Mesenchymal stem cell (in vitro differentiated cells and primary cell): ENCODE results near the gene XRCC5.

Source experiments
- DNase-seq: peaks from one replicate; pipeline ENCODE4 v3.0.0-alpha.2; 2013
- H2AFZ ChIP-seq: one replicate; pipeline ENCODE4 v1.6.1; 2013; ENCODE audit warnings: low read depth, mild to moderate bottlenecking, control low read depth, inconsistent platforms, low read length, moderate library complexity
- H2AK5ac ChIP-seq: 2 replicates; pipeline ENCODE4 v1.6.1; 2013; ENCODE audit warnings: low read length, moderate library complexity, mild to moderate bottlenecking, inconsistent platforms; ENCODE audit not compliant: severe bottlenecking
- H2BK120ac ChIP-seq: one replicate; pipeline ENCODE4 v1.6.1; 2013; ENCODE audit warnings: low read depth, mild to moderate bottlenecking, inconsistent platforms, low read length, moderate library complexity
- H2BK12ac ChIP-seq, 2 experiments: one replicate each; pipeline ENCODE4 v1.6.1; 2013; ENCODE audit warnings: inconsistent platforms in 2 of 2, low read length in 2 of 2, mild to moderate bottlenecking in 2 of 2, moderate library complexity in 2 of 2, control low read depth in 1 of 2
- H2BK15ac ChIP-seq: one replicate; pipeline ENCODE4 v1.6.1; 2013; ENCODE audit warnings: mild to moderate bottlenecking, low read depth, inconsistent platforms; ENCODE audit not compliant: poor library complexity, severe bottlenecking
- H2BK5ac ChIP-seq: 2 replicates; pipeline ENCODE4 v1.6.1; 2013; ENCODE audit warnings: low read depth, mild to moderate bottlenecking, low read length, control low read depth, inconsistent platforms; ENCODE audit not compliant: poor library complexity, severe bottlenecking
- H3K14ac ChIP-seq, 2 experiments: one replicate each; pipeline ENCODE4 v1.6.1; 2013; ENCODE audit warnings: inconsistent platforms in 2 of 2, low read length in 2 of 2, control low read depth in 1 of 2, mild to moderate bottlenecking in 1 of 2, moderate library complexity in 1 of 2
- H3K18ac ChIP-seq, 2 experiments: one replicate each; pipeline ENCODE4 v1.6.1; 2013; ENCODE audit warnings: inconsistent platforms in 2 of 2, low read length in 2 of 2, control low read depth in 1 of 2, low read depth in 1 of 2, mild to moderate bottlenecking in 1 of 2
- H3K23ac ChIP-seq, 2 experiments: one replicate each; pipeline ENCODE4 v1.6.1; 2013; ENCODE audit warnings: inconsistent platforms in 2 of 2, low read length in 2 of 2, mild to moderate bottlenecking in 2 of 2, moderate library complexity in 2 of 2, control low read depth in 1 of 2
- H3K27ac ChIP-seq: 2 replicates; pipeline ENCODE4 v1.5.1; 2013; ENCODE audit warnings: mild to moderate bottlenecking, moderate library complexity, low read length, control low read depth, inconsistent platforms; ENCODE audit not compliant: poor library complexity, severe bottlenecking
- H3K27me3 ChIP-seq, 2 experiments: 2 replicates each; pipeline versions ENCODE4 v1.6.1 to v1.7.0; 2013; ENCODE audit warnings: low read length in 2 of 2, mild to moderate bottlenecking in 2 of 2, moderate library complexity in 2 of 2, control low read depth in 1 of 2, inconsistent platforms in 1 of 2; ENCODE audit not compliant: control insufficient read depth in 1 of 2, insufficient read depth in 1 of 2
- H3K36me3 ChIP-seq, 2 experiments: 2 replicates each; pipeline versions ENCODE4 v1.6.1 to v1.7.0; 2013; ENCODE audit warnings: low read length in 2 of 2, control low read depth in 1 of 2, inconsistent platforms in 1 of 2, low read depth in 1 of 2, mild to moderate bottlenecking in 1 of 2; ENCODE audit not compliant: insufficient read depth in 2 of 2, control insufficient read depth in 1 of 2
- H3K4ac ChIP-seq, 2 experiments: one replicate each; pipeline ENCODE4 v1.6.1; 2013; ENCODE audit warnings: inconsistent platforms in 2 of 2, low read length in 2 of 2, mild to moderate bottlenecking in 2 of 2, moderate library complexity in 2 of 2, control low read depth in 1 of 2, low read depth in 1 of 2
- H3K4me1 ChIP-seq: 2 replicates; pipeline ENCODE4 v1.6.1; 2013; ENCODE audit warnings: low read depth, low read length, control low read depth; ENCODE audit not compliant: control insufficient read depth, insufficient read depth
- H3K4me2 ChIP-seq: 2 replicates; pipeline ENCODE4 v1.6.1; 2013; ENCODE audit warnings: low read length, mild to moderate bottlenecking, inconsistent platforms; ENCODE audit not compliant: poor library complexity, severe bottlenecking
- H3K4me3 ChIP-seq, 2 experiments: 2 replicates each; pipeline versions ENCODE4 v1.5.1 to v1.7.0; 2013; ENCODE audit warnings: low read length in 2 of 2, mild to moderate bottlenecking in 2 of 2, control low read depth in 1 of 2, low read depth in 1 of 2; ENCODE audit not compliant: insufficient read depth in 1 of 2
- H3K79me1 ChIP-seq: replicated peaks from 2 replicates; pipeline ENCODE4 v1.6.1; 2013; ENCODE audit warnings: mild to moderate bottlenecking, control low read depth, low read length, inconsistent platforms; ENCODE audit not compliant: poor library complexity, severe bottlenecking
- H3K9ac ChIP-seq: 2 replicates; pipeline ENCODE4 v1.7.0; 2013; ENCODE audit warnings: mild to moderate bottlenecking, low read length, moderate library complexity
- H3K9me3 ChIP-seq: 2 replicates; pipeline ENCODE4 v1.7.0; 2013; ENCODE audit warnings: mild to moderate bottlenecking, low read length; ENCODE audit not compliant: control insufficient read depth
- H4K8ac ChIP-seq: one replicate; pipeline ENCODE4 v1.6.1; 2013; ENCODE audit warnings: inconsistent platforms, mild to moderate bottlenecking, low read length, moderate library complexity
- H4K91ac ChIP-seq: one replicate; pipeline ENCODE4 v1.6.1; 2013; ENCODE audit warnings: mild to moderate bottlenecking, low read length, inconsistent platforms
- WGBS: methylation state at CpG from one replicate; pipeline ENCODE4 v1.1.7; 2013; ENCODE audit warnings: mixed read lengths; 5-methylcytosine and 5-hydroxymethylcytosine counted together

The XRCC5 gene

GRCh38 chr2:216164576-216164975 is 55.4 kb downstream of the XRCC5 start:
- Histone ChIP-seq H3K27me3 (no peaks in the 10 kb centered on the region), H2BK120ac (no peak overlapping the region)

GRCh38 chr2:216165711-216166110 is 56.6 kb downstream of the XRCC5 start:
- Histone ChIP-seq H3K18ac (no peak overlapping the region), H4K91ac (no peak overlapping the region), H3K9me3 (no peaks in the 10 kb centered on the region), H3K9ac (no peak overlapping the region), H3K27me3 (no peaks in the 10 kb centered on the region), H3K27ac (no peak overlapping the region), H3K4me3 (no peak overlapping the region), H2BK5ac (no peak overlapping the region), H3K79me1 (peaks cover 26% of the 10 kb centered on the region), H3K4me2 (no peak overlapping the region), H4K8ac (no peak overlapping the region), H3K23ac (no peak overlapping the region), H3K14ac (no peak overlapping the region), H2AK5ac (no peak overlapping the region), H3K4me1 (no peaks in the 10 kb centered on the region), H2AFZ (no peak overlapping the region), H3K4ac (no peak overlapping the region), H2BK120ac (no peak overlapping the region), H3K36me3 (peaks cover 28 to 97% of the 10 kb centered on the region in 2 experiments), H2BK15ac (no peak overlapping the region), H2BK12ac (no peak overlapping the region)
- no peak for DNase-seq
- no CpG with 5 or more reads among the region's 4 CpGs for WGBS

More at GRCh38 chr2:216164576-216164975, 55.4 kb downstream of the XRCC5 start:
- Histone ChIP-seq H4K91ac (no peak overlapping the region), H3K4me2 (no peak overlapping the region), H2AK5ac (no peak overlapping the region), H3K9ac (no peak overlapping the region), H3K18ac (no peak overlapping the region), H2BK12ac (no peak overlapping the region), H3K4me3 (no peak overlapping the region), H3K23ac (no peak overlapping the region), H3K79me1 (peaks cover 27% of the 10 kb centered on the region), H3K14ac (no peak overlapping the region), H2BK5ac (no peak overlapping the region), H3K4ac (no peak overlapping the region), H3K9me3 (no peaks in the 10 kb centered on the region), H3K36me3 (peaks cover 33 to 98% of the 10 kb centered on the region in 2 experiments), H4K8ac (no peak overlapping the region), H3K27ac (no peak overlapping the region), H2BK15ac (no peak overlapping the region), H2AFZ (no peak overlapping the region), H3K4me1 (no peaks in the 10 kb centered on the region)
- WGBS: 94% methylated on average over 1 of the region's 4 CpGs
- no peak for DNase-seq

- Histone ChIP-seq H3K4ac (no peak overlapping the region), H3K4me1 (no peaks in the 10 kb centered on the region), H2AFZ (no peak overlapping the region), H3K4me3 (no peak overlapping the region), H3K14ac (no peak overlapping the region), H3K9me3 (no peaks in the 10 kb centered on the region), H3K18ac (no peak overlapping the region), H2BK5ac (no peak overlapping the region), H2BK120ac (no peak overlapping the region), H4K8ac (no peak overlapping the region), H2AK5ac (no peak overlapping the region), H2BK12ac (no peak overlapping the region), H3K36me3 (peaks cover 16 to 87% of the 10 kb centered on the region in 2 experiments), H3K9ac (no peak overlapping the region), H2BK15ac (no peak overlapping the region), H3K27ac (no peak overlapping the region), H4K91ac (no peak overlapping the region), H3K79me1 (peaks cover 21% of the 10 kb centered on the region), H3K23ac (no peak overlapping the region), H3K4me2 (no peak overlapping the region), H3K27me3 (no peaks in the 10 kb centered on the region)
- WGBS: 98% methylated on average over 3 of the region's 3 CpGs
- no peak for DNase-seq
Measured at GRCh38 chr2:216169087-216169486, 59.9 kb downstream of the XRCC5 start.

GRCh38 chr2:216170076-216170763 is 61.1 kb downstream of the XRCC5 start:
- Histone ChIP-seq H3K4me2 (no peak overlapping the region), H2BK15ac (no peak overlapping the region), H3K4ac (no peak overlapping the region), H3K14ac (no peak overlapping the region), H3K4me3 (no peak overlapping the region), H2BK5ac (no peak overlapping the region), H2BK12ac (no peak overlapping the region), H4K8ac (no peak overlapping the region), H2AK5ac (no peak overlapping the region), H3K9me3 (no peaks in the 10 kb centered on the region), H2BK120ac (no peak overlapping the region), H3K18ac (no peak overlapping the region), H3K36me3 (peaks cover 17 to 87% of the 10 kb centered on the region in 2 experiments), H3K79me1 (peaks cover 23% of the 10 kb centered on the region), H4K91ac (no peak overlapping the region), H2AFZ (no peak overlapping the region), H3K27ac (no peak overlapping the region), H3K9ac (no peak overlapping the region), H3K4me1 (no peaks in the 10 kb centered on the region), H3K23ac (no peak overlapping the region), H3K27me3 (no peaks in the 10 kb centered on the region)
- no peak for DNase-seq
- WGBS: 95% methylated on average over 3 of the region's 4 CpGs
